Endothelial cell of umbilical vein (primary cell): Measurements from ENCODE around the gene VPS33B. TPM values are rescaled to one million over a fixed set of nuclear protein-coding genes. Genes with fewer than 3 reads are reported as not detected.

Experiments
- BruUV-seq: library from RNA; stranded (reverse); fragments of 400-500 nt; replicated peaks from 2 replicates; lab custom pipeline; 2021; lab: Mats Ljungman, UMichigan
- CTCF ChIA-PET: fragments of 300-600, 350-600 bp; sonication (Branson Sonifier 250); formaldehyde crosslinking; loops from one replicate; lab custom pipeline; 2021; ENCODE audit warnings: antibody characterized with exemption, inconsistent platforms; lab: Charles Lee
- POLR2A ChIA-PET: fragments of 300-600, 350-600 bp; sonication (Branson Sonifier 250); formaldehyde crosslinking; loops from one replicate; lab custom pipeline; 2021; ENCODE audit warnings: antibody characterized with exemption, inconsistent platforms; lab: Charles Lee
- DNase-seq: peaks from one replicate; pipeline ENCODE4 v3.0.0-alpha.2; 2011; ENCODE audit warnings: low read depth, low spot score
- FAIRE-seq: peaks from 2 replicates; lab custom pipeline; 2011; peaks lifted over from hg19 to GRCh38; lab: Jason Lieb, UNC
- H2AFZ ChIP-seq: 2 replicates; pipeline ENCODE4 v1.6.0; 2012; ENCODE audit warnings: low read depth, low read length, control low read depth, inconsistent platforms
- H3K27ac ChIP-seq: 2 replicates; pipeline ENCODE4 v1.5.1; 2011; ENCODE audit warnings: low read depth, mild to moderate bottlenecking, control low read depth, low read length, moderate library complexity; ENCODE audit not compliant: insufficient read depth
- H3K27me3 ChIP-seq, 2 experiments: 2 replicates each; pipeline versions ENCODE4 v1.6.0 to v1.6.1; 2011; ENCODE audit warnings: low read length in 2 of 2, mixed read lengths in 1 of 2; ENCODE audit not compliant: control insufficient read depth in 2 of 2, insufficient read depth in 2 of 2
- H3K36me3 ChIP-seq, 2 experiments: 2 replicates in 1 of 2; 3 replicates in 1 of 2; pipeline ENCODE4 v1.5.1; 2011; ENCODE audit warnings: low read length in 2 of 2, mild to moderate bottlenecking in 1 of 2, moderate library complexity in 1 of 2; ENCODE audit not compliant: control insufficient read depth in 2 of 2, insufficient read depth in 2 of 2; ENCODE audit errors: extremely low read depth in 1 of 2
- H3K4me1 ChIP-seq: 3 replicates; pipeline ENCODE4 v1.5.1; 2011; ENCODE audit warnings: mild to moderate bottlenecking, low read length; ENCODE audit not compliant: control insufficient read depth, insufficient read depth; ENCODE audit errors: extremely low read depth
- H3K4me2 ChIP-seq: 2 replicates; pipeline ENCODE4 v1.6.1; 2011; ENCODE audit warnings: low read length, control low read depth, mixed read lengths; ENCODE audit not compliant: insufficient read depth
- H3K4me3 ChIP-seq, 3 experiments: fragments of 200-600 bp in 1 of 3; sonication (generic), shearing (Covaris generic) in 1 of 3; replicated peaks in 1 of 3; 2 replicates each; pipeline ENCODE4 v1.5.1; 2011 to 2016; ENCODE audit warnings: control low read depth in 3 of 3, low read length in 3 of 3, mild to moderate bottlenecking in 2 of 3, inconsistent platforms in 1 of 3, low read depth in 1 of 3, moderate library complexity in 1 of 3; ENCODE audit not compliant: insufficient read depth in 1 of 3
- H3K79me2 ChIP-seq: 2 replicates; pipeline ENCODE4 v1.6.0; 2012; ENCODE audit warnings: low read length, inconsistent platforms; ENCODE audit not compliant: control insufficient read depth, insufficient read depth
- H3K9ac ChIP-seq: replicated peaks from 2 replicates; pipeline ENCODE3; 2011; ENCODE audit warnings: low read length, control low read depth; ENCODE audit not compliant: insufficient read depth; ENCODE audit errors: extremely low read depth
- H3K9me1 ChIP-seq: replicated peaks from 3 replicates; pipeline ENCODE4 v1.6.0; 2011; ENCODE audit warnings: mild to moderate bottlenecking, low read length; ENCODE audit not compliant: control insufficient read depth, insufficient read depth; ENCODE audit errors: extremely low read depth
- H3K9me3 ChIP-seq: replicated peaks from 2 replicates; pipeline ENCODE4 v1.5.1; 2012; ENCODE audit warnings: low read length, inconsistent platforms; ENCODE audit not compliant: control insufficient read depth, insufficient read depth
- H4K20me1 ChIP-seq: replicated peaks from 2 replicates; pipeline ENCODE3; 2011; ENCODE audit warnings: mild to moderate bottlenecking, low read length; ENCODE audit not compliant: control insufficient read depth, insufficient read depth; ENCODE audit errors: extremely low read depth
- CTCF ChIP-seq, 2 donors: IDR thresholded peaks; 1 replicate in 1 of 2; 2 replicates in 1 of 2; pipeline ENCODE4 v1.5.1; 2011; ENCODE audit warnings: low read length in 2 of 2, mild to moderate bottlenecking in 2 of 2, moderate library complexity in 2 of 2, control low read depth in 1 of 2, inconsistent platforms in 1 of 2, low read depth in 1 of 2; ENCODE audit not compliant: insufficient read depth in 1 of 2; ENCODE audit errors: extremely low read depth in 1 of 2
- EZH2 ChIP-seq: IDR thresholded peaks from 2 replicates; pipeline ENCODE4 v1.6.1; 2012; ENCODE audit warnings: borderline replicate concordance, low read depth, mild to moderate bottlenecking, moderate library complexity, low read length, inconsistent platforms; ENCODE audit not compliant: severe bottlenecking
- FOS ChIP-seq: IDR thresholded peaks from 2 replicates; pipeline ENCODE4 v1.6.1; 2011; ENCODE audit warnings: mild to moderate bottlenecking, low read length, moderate library complexity, borderline replicate concordance; ENCODE audit not compliant: insufficient read depth
- GATA2 ChIP-seq: IDR thresholded peaks from 2 replicates; pipeline ENCODE4 v1.7.0; 2011; ENCODE audit warnings: low read depth, mild to moderate bottlenecking, moderate library complexity, mixed read lengths, low read length; ENCODE audit not compliant: insufficient read length, insufficient read depth
- JUN ChIP-seq: IDR thresholded peaks from 2 replicates; pipeline ENCODE4 v1.6.1; 2011; ENCODE audit warnings: borderline replicate concordance, low read depth; ENCODE audit not compliant: insufficient read length, insufficient read depth
- MYC ChIP-seq: IDR thresholded peaks from one replicate; pipeline ENCODE4 v1.6.1; 2011; ENCODE audit warnings: mild to moderate bottlenecking, low read depth, low read length
- POLR2AphosphoS5 ChIP-seq: IDR thresholded peaks from 2 replicates; pipeline ENCODE4 v1.6.1; 2012; ENCODE audit warnings: low read depth, mild to moderate bottlenecking, control low read depth, low read length, moderate library complexity; ENCODE audit not compliant: insufficient read depth
- dilution Hi-C: fragments of 300-500 bp; cut with MboI; formaldehyde crosslinking; loops from one replicate; pipeline ENCODE4 v1.15.0; 2019; ENCODE audit warnings: low sequenced_read_pairs; ENCODE audit not compliant: extremely low pct_ligation_motif_present
- intact Hi-C: fragments of 100-400 bp; cut with micrococcal nuclease; formaldehyde crosslinking; loops from one replicate; pipeline ENCODE4 v1.10.0; 2022
- polyA plus RNA-seq, 4 experiments: library from polyadenylated mRNA; depleted of rRNA in 3 of 4; stranded (reverse) in 3 of 4; unstranded in 1 of 4; fragments of >200 nt; gene quantifications; 2 replicates each; pipeline versions ENCODE4 v1.2.1 to v1.2.3, GENCODE V29; 2011 to 2012; ENCODE audit warnings: missing spikeins in 1 of 4
- total RNA-seq: library from RNA; stranded (reverse); gene quantifications from 2 replicates; pipeline ENCODE4 v1.2.3, GENCODE V29; 2021

VPS33B gene
- total and polyA plus RNA-seq, 2 donors (not counting 3 experiments of a cell fraction or from before 2014, with no cell fraction given), result 11.8 to 14.2 TPM

GRCh38 chr15:90968434-90968833 is 54.0 kb downstream of the VPS33B start:
- ChIA-PET CTCF (interaction anchor here (3.5 kb wide), 1 partner anchor 11 kb away, joined by 29 read pairs; no protein-coding TSS in a partner anchor), POLR2A (no interaction called here)
- H3K9me1 ChIP-seq, result no peaks in the 10 kb centered on the region
- dilution Hi-C loops, result no loop called here
- BruUV-seq, result no TSS peak
- no peaks in the 10 kb centered on the region for H3K4me1 ChIP-seq
- H3K4me2 ChIP-seq, result no peak overlapping the region
- no peak overlapping the region for H3K4me3 ChIP-seq
- H2AFZ ChIP-seq, result no peak overlapping the region
- no peak for DNase-seq
- no peak for FAIRE-seq
- intact Hi-C loops, result no loop called here
- peaks cover 6 to 34% of the 10 kb centered on the region in 2 experiments for H3K36me3 ChIP-seq
- no peaks in the 10 kb centered on the region for H3K27me3 ChIP-seq
- no peak overlapping the region for H3K27ac ChIP-seq
- no peaks in the 10 kb centered on the region for H3K79me2 ChIP-seq
- H4K20me1 ChIP-seq, result no peaks in the 10 kb centered on the region
- no peak for TF ChIP-seq MYC
- no peak for TF ChIP-seq EZH2
- no peak for TF ChIP-seq CTCF (IDR thresholded peaks at IDR 0.05; ENCODE audit: extremely low read depth in 1 of 2, insufficient read depth in 1 of 2, low read depth in 1 of 2, low read length in 2 of 2)
- no peak for TF ChIP-seq JUN
- TF ChIP-seq FOS, result no peak
- H3K9ac ChIP-seq, result no peak overlapping the region
- H3K9me3 ChIP-seq, result no peaks in the 10 kb centered on the region

DNA sequence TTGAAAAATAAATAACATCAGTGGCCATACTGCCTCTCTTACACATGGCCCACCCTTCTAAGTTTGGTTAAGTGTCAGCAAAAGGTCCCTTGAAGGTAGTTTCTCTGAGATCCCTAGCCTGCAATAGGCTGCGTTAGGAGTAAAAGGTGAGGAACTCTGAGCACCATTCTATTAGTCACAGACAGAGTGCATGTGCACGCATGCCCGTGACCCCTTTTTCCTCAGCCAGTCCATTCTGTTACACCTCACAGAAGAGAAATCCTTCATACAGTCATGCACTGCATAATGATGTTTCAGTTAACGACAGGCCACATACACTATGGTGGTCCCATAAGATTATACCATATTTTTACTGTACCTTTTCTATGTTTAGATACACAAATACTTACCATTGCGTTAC is 55.2 kb downstream of the VPS33B start:
- Histone ChIP-seq H3K9ac (no peak overlapping the region), H2AFZ (no peak overlapping the region), H3K4me3 (no peak overlapping the region), H3K9me1 (no peaks in the 10 kb centered on the region), H3K27ac (no peak overlapping the region), H3K4me2 (no peak overlapping the region), H3K9me3 (no peaks in the 10 kb centered on the region), H3K79me2 (no peaks in the 10 kb centered on the region), H3K4me1 (no peaks in the 10 kb centered on the region), H3K27me3 (no peaks in the 10 kb centered on the region), H4K20me1 (no peaks in the 10 kb centered on the region), H3K36me3 (peaks cover 6 to 34% of the 10 kb centered on the region in 2 experiments)
- BruUV-seq, result no TSS peak
- ChIA-PET CTCF (interaction anchor here (3.5 kb wide), 1 partner anchor 10 kb away, joined by 29 read pairs; no protein-coding TSS in a partner anchor), POLR2A (no interaction called here)
- no peak for TF ChIP-seq POLR2AphosphoS5
- TF ChIP-seq GATA2, result no peak
- TF ChIP-seq CTCF (IDR thresholded peaks at IDR 0.05; ENCODE audit: extremely low read depth in 1 of 2, insufficient read depth in 1 of 2, low read depth in 1 of 2, low read length in 2 of 2), result no peak
- no peak for TF ChIP-seq EZH2
- TF ChIP-seq FOS, result no peak
- dilution Hi-C loops, result no loop called here
- DNase-seq (no peak), FAIRE-seq (no peak)
- intact Hi-C loops, result no loop called here
